GM12878 (cell line): Measurements from ENCODE around the gene CTNNB1. TPM values are rescaled to one million over a fixed set of nuclear protein-coding genes. Genes with fewer than 3 reads are reported as not detected.

Experiments
- ATAC-seq: fragments of 200-7000 bp; cut with Tn5 transposase; 3 replicates; pipeline ENCODE4 v1.9.1; 2020; ENCODE audit warnings: mild to moderate bottlenecking, moderate library complexity
- BruUV-seq: library from RNA; stranded (reverse); fragments of 400-500 nt; replicated peaks from 2 replicates; lab custom pipeline; 2021; lab: Mats Ljungman, UMichigan
- CTCF ChIA-PET: fragments of 300-600 bp; sonication (Branson Sonifier 250); formaldehyde crosslinking; extraction: SDS; loops from one replicate; lab custom pipeline; 2021; ENCODE audit warnings: inconsistent platforms; lab: Yijun Ruan, JAX
- POLR2A ChIA-PET: fragments of 350-600 bp; formaldehyde crosslinking; extraction: SDS; loops from one replicate; lab custom pipeline; 2021; ENCODE audit warnings: inconsistent platforms; lab: Charles Lee
- RAD21 ChIA-PET: fragments of 300-600 bp; sonication (Branson Sonifier 250); formaldehyde crosslinking; loops from one replicate; lab custom pipeline; 2023; ENCODE audit warnings: antibody characterized with exemption; ENCODE audit not compliant: unreplicated experiment; lab: Charles Lee
- SMC1A ChIA-PET: fragments of 300-600 bp; sonication (Branson Sonifier 250); formaldehyde crosslinking; loops from one replicate; lab custom pipeline; 2023; ENCODE audit not compliant: unreplicated experiment, uncharacterized antibody; lab: Charles Lee
- DNase-seq: peaks from one replicate; pipeline ENCODE4 v3.0.0-alpha.2; 2011; ENCODE audit warnings: low read depth, low spot score
- FAIRE-seq: peaks from 3 replicates; lab custom pipeline; 2011; peaks lifted over from hg19 to GRCh38; lab: Jason Lieb, UNC
- H2AFZ ChIP-seq: 2 replicates; pipeline ENCODE4 v1.6.0; 2011; ENCODE audit warnings: low read depth, low read length, control low read depth; ENCODE audit not compliant: control insufficient read depth
- H3K27ac ChIP-seq: 2 replicates; pipeline ENCODE4 v1.5.1; 2011; ENCODE audit warnings: control low read depth; ENCODE audit not compliant: control insufficient read depth, insufficient read depth
- H3K27me3 ChIP-seq, 2 experiments: replicated peaks in 1 of 2; 2 replicates each; pipeline versions ENCODE4 v1.6.0 to v1.6.1; 2011; ENCODE audit warnings: low read length in 1 of 2; ENCODE audit not compliant: control insufficient read depth in 2 of 2, insufficient read depth in 2 of 2
- H3K36me3 ChIP-seq, 2 experiments: 2 replicates each; pipeline ENCODE4 v1.5.1; 2011; ENCODE audit warnings: low read length in 1 of 2; ENCODE audit not compliant: control insufficient read depth in 2 of 2, insufficient read depth in 2 of 2
- H3K4me1 ChIP-seq: 2 replicates; pipeline ENCODE4 v1.6.1; 2011; ENCODE audit warnings: mild to moderate bottlenecking, low read length, moderate library complexity, mixed read lengths; ENCODE audit not compliant: control insufficient read depth, insufficient read depth
- H3K4me2 ChIP-seq: 2 replicates; pipeline ENCODE4 v1.6.0; 2011; ENCODE audit warnings: control low read depth; ENCODE audit not compliant: control insufficient read depth, insufficient read depth
- H3K4me3 ChIP-seq: fragments of 200-600 bp; sonication (generic); 2 replicates; pipeline ENCODE4 v1.5.1; 2016
- H3K79me2 ChIP-seq: 2 replicates; pipeline ENCODE4 v1.6.0; 2011; ENCODE audit warnings: low read length; ENCODE audit not compliant: control insufficient read depth, insufficient read depth
- H3K9ac ChIP-seq: 2 replicates; pipeline ENCODE4 v1.8.0; 2011; ENCODE audit warnings: low read length, control low read depth, mixed read lengths; ENCODE audit not compliant: control insufficient read depth, insufficient read depth
- H3K9me3 ChIP-seq: replicated peaks from 3 replicates; pipeline ENCODE4 v1.5.1; 2011; ENCODE audit warnings: mild to moderate bottlenecking, low read length; ENCODE audit not compliant: control insufficient read depth, insufficient read depth
- H4K20me1 ChIP-seq: 2 replicates; pipeline ENCODE4 v1.6.0; 2011; ENCODE audit not compliant: control insufficient read depth, insufficient read depth
- CEBPB ChIP-seq, 2 experiments: fragments of 150-350 bp in 1 of 2; IDR thresholded peaks; 2 replicates each; pipeline ENCODE4 v1.6.1; 2012 to 2014; ENCODE audit warnings: low read depth in 2 of 2, low read length in 2 of 2, borderline replicate concordance in 1 of 2, inconsistent platforms in 1 of 2
- CREB1 ChIP-seq: IDR thresholded peaks from 2 replicates; pipeline ENCODE4 v1.6.1; 2012; ENCODE audit warnings: low read depth, mild to moderate bottlenecking, inconsistent platforms
- GABPA ChIP-seq: IDR thresholded peaks from 2 replicates; pipeline ENCODE4 v1.6.1; 2014; ENCODE audit warnings: antibody characterized with exemption, low read depth, mild to moderate bottlenecking, inconsistent platforms
- HDAC2 ChIP-seq: fragments of 200-600 bp; sonication (generic); IDR thresholded peaks from 2 replicates; pipeline ENCODE4 v1.6.1; 2017
- MYC ChIP-seq: IDR thresholded peaks from 2 replicates; pipeline ENCODE4 v1.6.1; 2011; ENCODE audit warnings: mild to moderate bottlenecking, low read length, moderate library complexity, inconsistent platforms; ENCODE audit not compliant: insufficient read depth, insufficient replicate concordance, insufficient read length, severe bottlenecking
- SUZ12 ChIP-seq: fragments of 200-600 bp; sonication (generic); IDR thresholded peaks from one replicate; pipeline ENCODE4 v1.6.1; 2018; ENCODE audit warnings: antibody characterized with exemption, mild to moderate bottlenecking; ENCODE audit not compliant: unreplicated experiment
- TCF3 ChIP-seq: IDR thresholded peaks from 2 replicates; pipeline ENCODE4 v1.6.1; 2012; ENCODE audit warnings: low read depth, mild to moderate bottlenecking, low read length, borderline replicate concordance; ENCODE audit not compliant: insufficient read depth
- ZSCAN29 ChIP-seq: fragments of 450-650 bp; IDR thresholded peaks from 2 replicates; pipeline ENCODE4 v1.6.1; 2017; ENCODE audit warnings: mild to moderate bottlenecking, moderate library complexity
- WGBS: methylation state at CpG from one replicate; pipeline ENCODE4 v1.1.6; 2016; ENCODE audit warnings: low lambda C conversion rate; ENCODE audit not compliant: insufficient replicate concordance, insufficient coverage; ENCODE audit errors: missing lambda C conversion rate; 5-methylcytosine and 5-hydroxymethylcytosine counted together
- in situ Hi-C: fragments of 300-500 bp; cut with MboI; formaldehyde crosslinking; loops from 9 replicates; pipeline ENCODE4 v1.14.3; 2018; ENCODE audit warnings: mixed read lengths
- intact Hi-C: fragments of 100-400 bp; cut with micrococcal nuclease; formaldehyde crosslinking; loops from one replicate; pipeline ENCODE4 v1.14.2; 2022; ENCODE audit not compliant: unreplicated experiment
- polyA plus RNA-seq, 11 experiments: library from polyadenylated mRNA; depleted of rRNA in 4 of 11; unstranded in 6 of 11; stranded (reverse) in 5 of 11; fragments of >200 nt; fragmentation: Nextera tagmentation in 4 of 11; fragmentation: Illumina TruSeq in 1 of 11; extraction: Ambion mirVana in 4 of 11; extraction: Trizol in 1 of 11; gene quantifications; 1 replicate in 1 of 11; 2 replicates in 10 of 11; pipeline versions ENCODE4 v1.2.1 to v1.2.3, GENCODE V29; 2011 to 2016; ENCODE audit warnings: inconsistent platforms in 2 of 11, missing spikeins in 2 of 11, low read depth in 1 of 11
- total RNA-seq, 4 experiments: library from RNA; depleted of rRNA in 3 of 4; stranded (reverse); fragments of >200 nt in 3 of 4; fragmentation: Illumina TruSeq in 1 of 4; extraction: Trizol in 1 of 4; gene quantifications; 2 replicates each; pipeline versions ENCODE4 v1.2.1 to v1.2.3, GENCODE V29; 2013 to 2021
- TF ChIP-seq, protein P1 (sequence below): IDR thresholded peaks from 2 replicates; pipeline ENCODE4 v1.6.1; 2011; ENCODE audit warnings: borderline replicate concordance, low read depth, mild to moderate bottlenecking, moderate library complexity, mixed read lengths, low read length; ENCODE audit not compliant: insufficient read depth; ENCODE audit errors: extremely low read length

CTNNB1 gene
- total and polyA plus RNA-seq, 10 of the 15 experiments (the other 5 are each of a cell fraction or from before 2014, with no cell fraction given): 30.4 to 217 (median 138) TPM

DNA sequence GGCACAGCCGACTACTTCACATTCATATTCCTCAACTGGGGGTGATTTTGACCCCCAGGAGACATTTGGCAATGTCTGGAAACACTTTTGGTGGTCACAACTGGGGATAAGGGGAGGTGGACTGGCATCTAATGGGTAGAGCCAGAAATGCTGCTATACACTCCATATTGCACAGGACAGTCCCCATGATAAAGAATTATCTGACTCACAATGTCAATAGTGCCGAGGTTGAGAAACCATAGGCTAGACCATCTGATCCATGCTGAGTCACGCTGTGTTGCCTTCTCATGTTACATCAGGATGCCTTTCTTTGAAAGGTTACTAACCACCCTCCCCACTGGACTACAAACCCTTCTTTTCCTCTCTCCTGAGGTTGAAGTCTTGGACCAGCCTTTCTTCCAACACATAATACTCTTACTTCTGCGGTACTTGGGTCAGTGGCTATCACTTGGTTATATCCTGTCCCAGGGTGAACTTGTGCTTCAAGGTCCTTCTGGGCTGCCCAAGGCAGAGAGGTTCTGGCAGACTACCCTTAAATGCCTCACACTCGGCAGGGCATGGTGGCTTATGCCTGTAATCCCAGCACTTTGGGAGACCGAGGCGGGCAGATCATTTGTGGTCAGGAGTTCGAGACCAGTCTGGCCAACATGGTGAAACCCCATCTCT lies 68.8 kb downstream of the CTNNB1 start:
- Histone ChIP-seq H3K36me3 (no peaks in the 10 kb centered on the region), H2AFZ (no peak overlapping the region), H3K79me2 (no peaks in the 10 kb centered on the region), H3K9me3 (no peaks in the 10 kb centered on the region), H3K4me1 (no peaks in the 10 kb centered on the region), H3K4me2 (no peak overlapping the region), H3K4me3 (no peak overlapping the region), H3K27me3 (no peaks in the 10 kb centered on the region; a peak in 1 of 4 replicates), H3K9ac (no peak overlapping the region), H3K27ac (no peak overlapping the region), H4K20me1 (no peaks in the 10 kb centered on the region)
- in situ Hi-C loops (no loop called here), intact Hi-C loops (no loop called here)
- ChIA-PET SMC1A (no interaction called here), POLR2A (no interaction called here), RAD21 (no interaction called here), CTCF (no interaction called here)
- WGBS: 63% methylated on average over 8 of the region's 8 CpGs
- ATAC-seq: no peak
- no peak for TF ChIP-seq CREB1
- no peak for TF ChIP-seq HDAC2
- no peak for TF ChIP-seq ZSCAN29
- no peak for TF ChIP-seq CEBPB (IDR thresholded peaks at IDR 0.05; ENCODE audit: borderline replicate concordance in 1 of 2, low read depth in 2 of 2, low read length in 2 of 2)
- TF ChIP-seq TCF3: no peak
- no peak for TF ChIP-seq SUZ12
- TF ChIP-seq, protein P1, sequence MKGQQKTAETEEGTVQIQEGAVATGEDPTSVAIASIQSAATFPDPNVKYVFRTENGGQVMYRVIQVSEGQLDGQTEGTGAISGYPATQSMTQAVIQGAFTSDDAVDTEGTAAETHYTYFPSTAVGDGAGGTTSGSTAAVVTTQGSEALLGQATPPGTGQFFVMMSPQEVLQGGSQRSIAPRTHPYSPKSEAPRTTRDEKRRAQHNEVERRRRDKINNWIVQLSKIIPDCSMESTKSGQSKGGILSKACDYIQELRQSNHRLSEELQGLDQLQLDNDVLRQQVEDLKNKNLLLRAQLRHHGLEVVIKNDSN: no peak
- TF ChIP-seq GABPA: no peak
- TF ChIP-seq MYC: no peak
- BruUV-seq: no TSS peak
- no peak for DNase-seq
- FAIRE-seq: no peak
